GM19239 (cell line): ENCODE measurements around the gene COL1A1.

Experiments used
- DNase-seq: peaks from one replicate; pipeline ENCODE4 v3.0.0; 2011; ENCODE audit warnings: low spot score; ENCODE audit not compliant: insufficient read length
- FAIRE-seq: peaks from 2 replicates; lab custom pipeline; 2011; peaks lifted over from hg19 to GRCh38; lab: Jason Lieb, UNC

Gene COL1A1

GRCh38 chr17:50162466-50163254 is 38.8 kb downstream of the COL1A1 start:
- no peak for DNase-seq
- no peak for FAIRE-seq

GRCh38 chr17:50161911-50162288 is 39.5 kb downstream of the COL1A1 start:
- no peak for DNase-seq
- no peak for FAIRE-seq

GRCh38 chr17:50161023-50161910 is 40.2 kb downstream of the COL1A1 start:
- FAIRE-seq (peak; percentile 94), DNase-seq (peak; percentile 98)

DNA sequence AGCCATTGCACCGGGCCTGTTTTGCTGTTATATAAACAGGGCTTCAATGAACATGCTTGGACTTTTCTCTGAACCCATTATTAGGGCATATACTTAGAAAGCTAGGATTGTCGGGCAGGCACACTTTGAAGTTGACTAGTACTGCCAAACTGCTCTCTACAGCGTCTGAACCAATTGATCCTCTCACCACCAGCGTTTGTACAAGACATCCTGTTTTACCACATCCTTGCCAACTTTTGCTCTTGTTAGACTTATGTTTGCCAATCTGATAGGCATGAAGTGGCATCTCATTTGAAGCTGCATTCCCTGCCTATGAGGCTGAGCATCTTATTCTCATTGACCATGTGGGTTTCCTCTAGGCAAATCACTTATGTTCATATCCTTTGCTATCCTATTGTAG is 43.5 kb downstream of the COL1A1 start:
- DNase-seq: no peak
- FAIRE-seq: no peak

DNA sequence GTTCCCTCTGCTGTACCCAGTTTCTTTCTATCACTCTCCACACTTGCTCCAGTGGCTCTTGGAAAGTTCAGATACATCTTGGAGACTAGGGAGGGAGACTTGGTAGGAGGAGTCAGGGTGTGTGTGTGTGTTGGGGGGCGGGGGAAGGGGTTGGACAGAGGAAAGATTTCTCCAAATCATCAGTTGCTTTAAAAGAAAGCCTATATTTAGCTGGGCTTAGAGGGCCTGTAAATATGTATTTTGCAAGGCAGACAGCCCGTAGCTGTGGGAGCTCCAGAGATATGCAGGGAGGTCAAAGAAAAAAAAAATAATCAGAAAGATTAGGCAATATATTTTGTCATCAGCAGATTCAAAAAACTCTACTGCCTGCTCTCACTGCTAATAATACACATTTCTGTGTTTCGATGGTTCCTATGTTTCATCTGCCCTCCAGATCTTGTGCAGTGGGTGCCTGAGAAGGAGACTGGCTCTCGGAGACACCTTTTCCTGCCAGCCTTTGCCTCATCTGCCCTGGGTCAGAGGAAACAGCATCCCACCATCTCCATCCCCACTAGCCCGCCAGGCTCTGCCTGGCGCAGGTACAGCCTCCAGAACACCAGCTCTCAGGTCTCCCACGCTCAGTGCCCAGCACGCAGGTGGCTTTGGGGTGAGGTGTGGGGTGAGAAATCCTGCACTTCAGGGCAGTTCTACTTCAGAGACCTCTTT is 46.2 kb downstream of the COL1A1 start:
- FAIRE-seq (no peak), DNase-seq (no peak)

DNA sequence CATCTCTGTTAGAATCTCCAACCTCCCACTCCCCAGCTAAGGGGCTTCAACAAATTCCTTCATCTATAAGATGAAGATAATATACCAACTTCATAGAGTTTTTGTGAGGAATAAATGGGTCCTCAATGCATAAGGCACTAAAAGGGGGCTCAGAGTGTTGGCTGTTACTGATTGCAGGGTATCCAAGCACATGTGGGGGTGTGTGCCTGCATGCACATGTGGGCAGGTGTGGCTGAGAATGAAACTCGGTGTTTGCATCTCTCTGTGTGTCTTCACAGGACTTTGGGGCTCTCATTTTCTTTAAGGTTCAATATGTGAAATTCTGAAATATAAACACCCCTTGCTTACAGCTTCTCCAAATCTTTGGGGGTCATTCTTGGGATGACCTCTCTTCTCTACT is 46.8 kb downstream of the COL1A1 start:
- no peak for DNase-seq
- peak; percentile 95 for FAIRE-seq

GRCh38 chr17:50153650-50154575 is 47.5 kb downstream of the COL1A1 start:
- FAIRE-seq: peak; percentile 58
- DNase-seq: no peak

DNA sequence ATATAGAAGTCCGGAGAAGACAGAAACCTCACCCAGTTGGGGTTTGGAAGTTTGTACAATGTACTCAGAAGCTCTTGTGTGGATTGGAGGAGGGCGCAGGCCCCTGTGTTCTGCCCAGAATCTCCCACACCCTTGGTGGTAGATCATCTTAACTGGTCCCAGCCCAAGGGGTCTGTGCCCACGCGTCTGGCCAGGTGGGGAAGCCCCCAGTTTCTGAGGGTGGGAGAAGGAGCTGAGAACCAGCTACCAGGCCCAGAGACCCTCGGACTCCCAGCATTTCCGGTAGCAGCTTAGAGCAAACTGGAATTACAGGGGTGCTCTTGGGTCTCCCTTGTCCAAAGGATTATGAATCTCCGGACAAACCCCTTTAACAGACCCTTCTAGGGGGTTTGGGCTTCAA is 48.7 kb downstream of the COL1A1 start:
- no peak for FAIRE-seq
- no peak for DNase-seq

- DNase-seq: no peak
- FAIRE-seq: peak; percentile 79
These were observed 49.4 kb downstream of the COL1A1 start for GRCh38 chr17:50151937-50152547.

DNA sequence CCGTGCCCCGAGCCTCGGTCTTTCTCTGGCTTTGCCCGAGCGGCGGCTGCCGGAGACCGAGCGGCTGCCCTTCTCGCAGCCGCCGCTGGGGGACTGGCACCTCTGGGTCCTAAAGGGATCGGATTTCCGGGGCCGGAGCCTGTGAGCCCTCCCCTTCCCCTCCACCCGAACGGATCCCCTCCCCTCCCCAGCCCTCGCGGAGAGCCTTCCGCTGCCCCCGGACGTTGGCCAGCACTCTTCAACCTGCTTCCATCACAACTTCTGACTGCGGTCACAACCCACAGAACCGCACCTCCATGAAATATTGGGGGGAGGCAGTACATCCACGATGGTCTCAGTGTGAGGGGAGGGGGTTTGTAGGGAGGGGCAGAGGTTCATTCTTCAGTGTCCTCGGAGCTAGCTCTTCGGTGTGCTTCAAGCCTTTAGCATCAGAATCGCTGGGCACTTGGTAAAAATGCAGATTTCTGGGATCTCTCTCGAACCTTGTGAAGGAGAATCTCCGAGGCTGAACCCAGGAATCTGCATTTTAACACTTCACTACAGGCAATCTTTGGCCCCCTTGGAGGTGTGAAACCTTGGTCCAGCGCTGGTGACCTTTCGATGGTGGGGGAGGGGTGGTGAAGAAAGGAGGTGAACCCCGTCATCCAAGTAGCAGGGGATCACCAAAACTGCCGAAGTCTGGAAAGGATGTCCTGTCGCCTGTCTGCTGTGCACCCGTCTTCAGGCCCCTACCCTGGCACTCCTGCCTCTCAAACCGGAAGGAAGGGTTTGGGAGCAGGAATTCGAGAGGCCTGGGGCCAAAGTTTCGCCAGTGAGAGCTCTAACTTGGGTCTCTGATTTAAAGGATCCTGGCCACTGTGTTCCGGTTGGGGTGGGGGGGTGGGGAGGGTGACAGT is 50.1 kb downstream of the COL1A1 start:
- DNase-seq (peak; percentile 96), FAIRE-seq (no peak)

DNA sequence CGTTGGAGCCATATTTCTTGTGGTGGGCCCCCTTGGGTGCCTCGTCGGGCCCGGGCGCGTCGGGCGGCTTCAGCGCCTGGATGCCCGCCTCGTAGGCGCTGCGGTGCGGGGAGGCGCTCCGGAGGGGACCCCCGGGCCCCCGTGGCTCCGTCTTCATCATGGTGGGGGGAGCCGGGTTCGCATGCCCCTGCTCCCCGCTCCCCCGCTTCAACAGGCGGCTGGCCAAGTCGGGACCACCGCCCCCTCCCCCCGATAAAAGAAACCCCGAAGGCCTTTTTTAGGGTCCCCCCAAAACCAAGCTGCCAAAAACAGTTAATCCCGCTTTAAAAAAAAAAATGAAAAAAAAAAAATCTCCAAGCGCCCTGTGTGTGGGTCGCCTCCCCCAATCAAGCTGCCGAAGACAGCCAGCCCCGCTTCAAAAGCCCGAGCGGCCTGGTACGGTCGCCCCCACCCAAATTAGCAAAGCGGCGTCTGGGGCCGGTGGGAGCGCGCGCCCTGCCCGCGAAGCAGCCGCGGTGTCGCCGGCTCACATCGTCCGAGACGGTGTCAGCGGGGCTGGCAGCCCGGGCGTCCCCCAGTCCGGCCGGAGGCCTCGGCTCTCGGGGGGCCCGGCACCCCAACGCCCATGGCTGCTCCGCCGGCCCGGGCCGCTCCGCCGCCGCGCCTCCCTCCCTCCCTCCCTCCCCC is 50.9 kb downstream of the COL1A1 start, which contains the start of gene PPP1R9B:
Gene PPP1R9B, minus strand, starts transcription at position 324 of the 687 bp plus-strand sequence. Its CDS starts 164 bp downstream, at position 160.
- FAIRE-seq (no peak), DNase-seq (no peak)

GRCh38 chr17:50149417-50150353 is 51.7 kb downstream of the COL1A1 start:
- DNase-seq (no peak), FAIRE-seq (no peak)

- DNase-seq (no peak), FAIRE-seq (no peak)
These were observed 52.4 kb downstream of the COL1A1 start for GRCh38 chr17:50149091-50149416.

GRCh38 chr17:50148226-50149090 is 53.0 kb downstream of the COL1A1 start:
- FAIRE-seq (peak; percentile 82), DNase-seq (no peak)

GRCh38 chr17:50147841-50148225 is 53.6 kb downstream of the COL1A1 start:
- FAIRE-seq: peak; percentile 49
- DNase-seq: no peak
